ENCODE results near the gene HOXA10.

HOXA10 gene

GRCh38 chr7:27212497-27213432 lies 38.6 kb upstream of the HOXA10 start:
- H3K79me2 ChIP-seq (ENCODE audit: low read length): no peaks in the 10 kb centered on the region
- TF ChIP-seq CTCF (IDR thresholded peaks at IDR 0.05; ENCODE audit: low read depth, low read length): no peak
- TF ChIP-seq EZH2phosphoT487 (IDR thresholded peaks at IDR 0.05; ENCODE audit: low read depth): no peak
- H3K4me3 ChIP-seq (ENCODE audit: low read length): no peak overlapping the region
- no peaks in the 10 kb centered on the region for H3K9me3 ChIP-seq (ENCODE audit: insufficient read depth, low read length)
- H3K9ac ChIP-seq (ENCODE audit: low read length): no peak overlapping the region
- no peak overlapping the region for H3K27ac ChIP-seq (ENCODE audit: low read length)
- H2AFZ ChIP-seq (ENCODE audit: low read depth, low read length): no peak overlapping the region
- no peak overlapping the region for H3K4me2 ChIP-seq (ENCODE audit: low read length)
- no peaks in the 10 kb centered on the region for H3K4me1 ChIP-seq (ENCODE audit: low read length)
- H4K20me1 ChIP-seq (ENCODE audit: insufficient read depth, low read length): no peaks in the 10 kb centered on the region
- H3K36me3 ChIP-seq (replicated peaks; ENCODE audit: low read depth, low read length): no peaks in the 10 kb centered on the region
- no peaks in the 10 kb centered on the region for H3K27me3 ChIP-seq (ENCODE audit: low read depth, low read length)

GRCh38 chr7:27211764-27212204 lies 37.7 kb upstream of the HOXA10 start:
- Histone ChIP-seq H3K9ac (ENCODE audit: low read length) (no peak overlapping the region), H3K36me3 (replicated peaks; ENCODE audit: low read depth, low read length) (no peaks in the 10 kb centered on the region), H4K20me1 (ENCODE audit: insufficient read depth, low read length) (no peaks in the 10 kb centered on the region), H2AFZ (ENCODE audit: low read depth, low read length) (no peak overlapping the region), H3K9me3 (ENCODE audit: insufficient read depth, low read length) (no peaks in the 10 kb centered on the region), H3K27ac (ENCODE audit: low read length) (no peak overlapping the region), H3K79me2 (ENCODE audit: low read length) (no peaks in the 10 kb centered on the region), H3K4me2 (ENCODE audit: low read length) (no peak overlapping the region), H3K4me3 (ENCODE audit: low read length) (no peak overlapping the region), H3K27me3 (ENCODE audit: low read depth, low read length) (no peaks in the 10 kb centered on the region), H3K4me1 (ENCODE audit: low read length) (no peaks in the 10 kb centered on the region)
- TF ChIP-seq EZH2phosphoT487 (IDR thresholded peaks at IDR 0.05; ENCODE audit: low read depth): no peak
- TF ChIP-seq CTCF (IDR thresholded peaks at IDR 0.05; ENCODE audit: low read depth, low read length): no peak

- Histone ChIP-seq H3K27me3 (ENCODE audit: low read depth, low read length) (no peaks in the 10 kb centered on the region), H4K20me1 (ENCODE audit: insufficient read depth, low read length) (no peaks in the 10 kb centered on the region), H3K4me3 (ENCODE audit: low read length) (no peak overlapping the region), H3K79me2 (ENCODE audit: low read length) (no peaks in the 10 kb centered on the region), H2AFZ (ENCODE audit: low read depth, low read length) (no peak overlapping the region), H3K4me2 (ENCODE audit: low read length) (no peak overlapping the region), H3K4me1 (ENCODE audit: low read length) (no peaks in the 10 kb centered on the region), H3K27ac (ENCODE audit: low read length) (no peak overlapping the region), H3K9me3 (ENCODE audit: insufficient read depth, low read length) (no peaks in the 10 kb centered on the region), H3K36me3 (replicated peaks; ENCODE audit: low read depth, low read length) (no peaks in the 10 kb centered on the region), H3K9ac (ENCODE audit: low read length) (no peak overlapping the region)
- TF ChIP-seq CTCF (IDR thresholded peaks at IDR 0.05; ENCODE audit: low read depth, low read length): no peak
- TF ChIP-seq EZH2phosphoT487 (IDR thresholded peaks at IDR 0.05; ENCODE audit: low read depth): no peak
Observed at GRCh38 chr7:27211084-27211446, 36.9 kb upstream of the HOXA10 start.

- Histone ChIP-seq H3K79me2 (ENCODE audit: low read length) (no peaks in the 10 kb centered on the region), H4K20me1 (ENCODE audit: insufficient read depth, low read length) (no peaks in the 10 kb centered on the region), H3K27ac (ENCODE audit: low read length) (no peak overlapping the region), H3K4me2 (ENCODE audit: low read length) (peak overlapping the region; percentile 49; the same call in 1 of the 2 replicates), H3K4me3 (ENCODE audit: low read length) (no peak overlapping the region), H3K9me3 (ENCODE audit: insufficient read depth, low read length) (no peaks in the 10 kb centered on the region), H3K9ac (ENCODE audit: low read length) (no peak overlapping the region), H3K27me3 (ENCODE audit: low read depth, low read length) (no peaks in the 10 kb centered on the region), H2AFZ (ENCODE audit: low read depth, low read length) (no peak overlapping the region), H3K36me3 (replicated peaks; ENCODE audit: low read depth, low read length) (no peaks in the 10 kb centered on the region), H3K4me1 (ENCODE audit: low read length) (no peaks in the 10 kb centered on the region)
- TF ChIP-seq CTCF (IDR thresholded peaks at IDR 0.05; ENCODE audit: low read depth, low read length): peak; percentile 62
- no peak for TF ChIP-seq EZH2phosphoT487 (IDR thresholded peaks at IDR 0.05; ENCODE audit: low read depth)
Observed at GRCh38 chr7:27210441-27211083, 36.4 kb upstream of the HOXA10 start.
